ENCODE results near the gene INTS15. TPM values are rescaled to one million over a fixed set of nuclear protein-coding genes. Genes with fewer than 3 reads are reported as not detected.
A peak's percentile ranks its signal among the peaks of the same experiment; 100 is the strongest.

INTS15 gene
- total RNA-seq, result 7.0 and 11.1 TPM in 2 replicates

- DNase-seq (ENCODE audit: low read depth in 2 of 2), result peak; percentile 83 to 90
These were observed at the start of gene INTS15 for GRCh38 chr7:6589829-6590644. INTS15 (plus strand) TSS chr7:6590021; CDS start chr7:6590284, 263 bp downstream.

- DNase-seq (ENCODE audit: low read depth in 2 of 2), result no peak
These were observed 47.5 kb upstream of the INTS15 start for GRCh38 chr7:6542368-6542767.

GRCh38 chr7:6545398-6546126, 44.3 kb upstream of the INTS15 start:
- no peak for DNase-seq (ENCODE audit: low read depth in 2 of 2)

- no peak for DNase-seq (ENCODE audit: low read depth in 2 of 2)
These were observed 43.1 kb upstream of the INTS15 start for GRCh38 chr7:6546498-6547251.

- no peak for DNase-seq (ENCODE audit: low read depth in 2 of 2)
These were observed 42.4 kb upstream of the INTS15 start for GRCh38 chr7:6547400-6547799.

GRCh38 chr7:6551016-6551511, 38.8 kb upstream of the INTS15 start, which contains the start of gene GRID2IP:
GRID2IP (minus strand) TSS chr7:6551461; CDS start chr7:6551436, 25 bp downstream.
- DNase-seq (ENCODE audit: low read depth in 2 of 2), result no peak

- no peak for DNase-seq (ENCODE audit: low read depth in 2 of 2)
These were observed 36.3 kb upstream of the INTS15 start for GRCh38 chr7:6553448-6554044.

- DNase-seq (ENCODE audit: low read depth in 2 of 2), result no peak
These were observed 35.0 kb upstream of the INTS15 start for GRCh38 chr7:6554848-6555247.

- DNase-seq (ENCODE audit: low read depth in 2 of 2), result no peak
These were observed 33.6 kb upstream of the INTS15 start for GRCh38 chr7:6556196-6556595.

GRCh38 chr7:6558837-6559236, 31.0 kb upstream of the INTS15 start:
- DNase-seq (ENCODE audit: low read depth in 2 of 2), result peak; percentile 17 to 37

- DNase-seq (ENCODE audit: low read depth in 2 of 2), result no peak
These were observed 29.9 kb upstream of the INTS15 start for GRCh38 chr7:6559896-6560295.

- DNase-seq (ENCODE audit: low read depth in 2 of 2), result no peak
These were observed 27.7 kb upstream of the INTS15 start for GRCh38 chr7:6562106-6562505.

GRCh38 chr7:6563936-6564770, 25.7 kb upstream of the INTS15 start:
- DNase-seq (ENCODE audit: low read depth in 2 of 2), result no peak

- no peak for DNase-seq (ENCODE audit: low read depth in 2 of 2)
These were observed 24.2 kb upstream of the INTS15 start for GRCh38 chr7:6565655-6566054.

GRCh38 chr7:6567886-6568285, 21.9 kb upstream of the INTS15 start:
- no peak for DNase-seq (ENCODE audit: low read depth in 2 of 2)

- no peak for DNase-seq (ENCODE audit: low read depth in 2 of 2)
These were observed 18.6 kb upstream of the INTS15 start for GRCh38 chr7:6571160-6571779.

- DNase-seq (ENCODE audit: low read depth in 2 of 2), result no peak
These were observed 14.4 kb upstream of the INTS15 start for GRCh38 chr7:6575281-6576023.

- no peak for DNase-seq (ENCODE audit: low read depth in 2 of 2)
These were observed 13.6 kb upstream of the INTS15 start for GRCh38 chr7:6576024-6576866.
